Smooth muscle cell (in vitro differentiated cells): ENCODE results near the gene CNOT3. TPM values are rescaled to one million over a fixed set of nuclear protein-coding genes. Genes with fewer than 3 reads are reported as not detected.

Experiments
- DNase-seq: peaks from one replicate; lab custom pipeline; 2025; ENCODE audit not compliant: unreplicated experiment; lab: John Stamatoyannopoulos, UW
- H2AFZ ChIP-seq: fragments of 200-600 bp; sonication (generic); 2 replicates; pipeline ENCODE4 v1.6.0; 2016; ENCODE audit warnings: antibody characterized with exemption, low read depth, mild to moderate bottlenecking
- H3F3A ChIP-seq: fragments of 200-600 bp; sonication (generic); 2 replicates; pipeline ENCODE4 v1.6.0; 2017; ENCODE audit warnings: antibody characterized with exemption, low read depth
- H3K27ac ChIP-seq: fragments of 200-600 bp; sonication (generic); 2 replicates; pipeline ENCODE4 v1.5.1; 2016; ENCODE audit warnings: low read depth, mild to moderate bottlenecking
- H3K27me3 ChIP-seq: fragments of 200-600 bp; sonication (generic); 2 replicates; pipeline ENCODE4 v1.6.1; 2016; ENCODE audit warnings: low read depth, mild to moderate bottlenecking
- H3K36me3 ChIP-seq: fragments of 200-600 bp; sonication (generic); 2 replicates; pipeline ENCODE4 v1.5.1; 2016; ENCODE audit warnings: low read depth
- H3K4me1 ChIP-seq: fragments of 200-600 bp; sonication (generic); 2 replicates; pipeline ENCODE4 v1.5.1; 2016; ENCODE audit warnings: low read depth
- H3K4me2 ChIP-seq: fragments of 200-600 bp; sonication (generic); 2 replicates; pipeline ENCODE4 v1.6.0; 2016; ENCODE audit warnings: mild to moderate bottlenecking
- H3K4me3 ChIP-seq: fragments of 200-600 bp; sonication (generic); 2 replicates; pipeline ENCODE4 v1.5.1; 2016; ENCODE audit warnings: mild to moderate bottlenecking
- H3K79me2 ChIP-seq: fragments of 200-600 bp; sonication (generic); 2 replicates; pipeline ENCODE4 v1.6.0; 2016; ENCODE audit warnings: low read depth, mild to moderate bottlenecking
- H3K9ac ChIP-seq: fragments of 200-600 bp; sonication (generic); 2 replicates; pipeline ENCODE4 v1.6.0; 2016; ENCODE audit warnings: low read depth
- H3K9me3 ChIP-seq: fragments of 200-600 bp; sonication (generic); replicated peaks from 2 replicates; pipeline ENCODE4 v1.5.1; 2016; ENCODE audit warnings: low read depth
- H4K20me1 ChIP-seq: fragments of 200-600 bp; sonication (generic); 2 replicates; pipeline ENCODE4 v1.6.0; 2016; ENCODE audit warnings: low read depth
- CTCF ChIP-seq: fragments of 200-600 bp; sonication (generic); IDR thresholded peaks from 2 replicates; pipeline ENCODE4 v1.5.1; 2017; ENCODE audit warnings: borderline replicate concordance, mild to moderate bottlenecking, antibody characterized with exemption; ENCODE audit not compliant: insufficient read depth, poor library complexity, severe bottlenecking
- WGBS: methylation state at CpG from one replicate; pipeline ENCODE4 v1.1.7; 2016; ENCODE audit warnings: low lambda C conversion rate; 5-methylcytosine and 5-hydroxymethylcytosine counted together
- polyA plus RNA-seq: library from polyadenylated mRNA; unstranded; fragments of >200 nt; fragmentation: Nextera tagmentation; extraction: Ambion mirVana; gene quantifications from 2 replicates; pipeline ENCODE4 v1.2.1, GENCODE V29; 2016
- total RNA-seq: library from RNA; depleted of rRNA; stranded (reverse); fragments of >200 nt; gene quantifications from 2 replicates; pipeline ENCODE4 v1.2.3, GENCODE V29; 2014

CNOT3 gene
- total and polyA plus RNA-seq, 2 experiments from 2014 or later, result 12.4 to 31.4 TPM

- H3K9me3 ChIP-seq, result no peaks in the 10 kb centered on the region
- no peak for DNase-seq
- peaks cover 49% of the 10 kb centered on the region for H3K79me2 ChIP-seq
- WGBS, result 32% methylated on average over 31 of the region's 31 CpGs
- no peak overlapping the region for H2AFZ ChIP-seq
- peak overlapping the region; percentile 100 for H3K4me3 ChIP-seq
- H3F3A ChIP-seq, result no peaks in the 10 kb centered on the region
- peaks cover 52% of the 10 kb centered on the region for H4K20me1 ChIP-seq
- H3K4me2 ChIP-seq, result peak overlapping the region; percentile 99
- TF ChIP-seq CTCF, result no peak
- H3K27ac ChIP-seq, result no peak overlapping the region
- no peaks in the 10 kb centered on the region for H3K36me3 ChIP-seq
- H3K9ac ChIP-seq, result peak overlapping the region; percentile 100
- peaks cover 12% of the 10 kb centered on the region for H3K4me1 ChIP-seq
- no peaks in the 10 kb centered on the region for H3K27me3 ChIP-seq
These were observed 1.1 kb downstream of the CNOT3 start for GRCh38 chr19:54138489-54139256.

GRCh38 chr19:54141356-54141755 is 3.8 kb downstream of the CNOT3 start:
- Histone ChIP-seq H3K4me2 (no peak overlapping the region), H3K27me3 (no peaks in the 10 kb centered on the region), H3K27ac (no peak overlapping the region), H3F3A (no peaks in the 10 kb centered on the region), H3K4me3 (no peak overlapping the region), H3K4me1 (peaks cover 12% of the 10 kb centered on the region), H4K20me1 (peaks cover 56% of the 10 kb centered on the region), H3K79me2 (peaks cover 49% of the 10 kb centered on the region), H3K36me3 (no peaks in the 10 kb centered on the region), H3K9me3 (no peaks in the 10 kb centered on the region), H3K9ac (no peak overlapping the region), H2AFZ (no peak overlapping the region)
- 98% methylated on average over 3 of the region's 3 CpGs for WGBS
- no peak for TF ChIP-seq CTCF
- no peak for DNase-seq

GRCh38 chr19:54142166-54142780 is 4.7 kb downstream of the CNOT3 start:
- Histone ChIP-seq H2AFZ (no peak overlapping the region), H3K9me3 (no peaks in the 10 kb centered on the region), H3K36me3 (no peaks in the 10 kb centered on the region), H3K4me2 (no peak overlapping the region), H3K4me3 (no peak overlapping the region), H3K27me3 (no peaks in the 10 kb centered on the region), H3K9ac (no peak overlapping the region), H4K20me1 (peaks cover 64% of the 10 kb centered on the region), H3K79me2 (peaks cover 49% of the 10 kb centered on the region), H3F3A (no peaks in the 10 kb centered on the region), H3K4me1 (peaks cover 12% of the 10 kb centered on the region), H3K27ac (no peak overlapping the region)
- WGBS, result 94% methylated on average over 7 of the region's 7 CpGs
- TF ChIP-seq CTCF, result no peak
- no peak for DNase-seq
